ENCODE data around the gene ZNF892. TPM values are rescaled to one million over a fixed set of nuclear protein-coding genes. Genes with fewer than 3 reads are reported as not detected.

ZNF892 gene
- total and polyA plus RNA-seq, 9 of the 15 experiments (the other 6 are each of a cell fraction or from before 2014, with no cell fraction given), result 0.07 to 0.13 (median 0.09) TPM; not detected in 6

GRCh38 chr2:95231723-95232122 is 24.4 kb downstream of the ZNF892 start (continued):
- TF ChIP-seq, protein P1, sequence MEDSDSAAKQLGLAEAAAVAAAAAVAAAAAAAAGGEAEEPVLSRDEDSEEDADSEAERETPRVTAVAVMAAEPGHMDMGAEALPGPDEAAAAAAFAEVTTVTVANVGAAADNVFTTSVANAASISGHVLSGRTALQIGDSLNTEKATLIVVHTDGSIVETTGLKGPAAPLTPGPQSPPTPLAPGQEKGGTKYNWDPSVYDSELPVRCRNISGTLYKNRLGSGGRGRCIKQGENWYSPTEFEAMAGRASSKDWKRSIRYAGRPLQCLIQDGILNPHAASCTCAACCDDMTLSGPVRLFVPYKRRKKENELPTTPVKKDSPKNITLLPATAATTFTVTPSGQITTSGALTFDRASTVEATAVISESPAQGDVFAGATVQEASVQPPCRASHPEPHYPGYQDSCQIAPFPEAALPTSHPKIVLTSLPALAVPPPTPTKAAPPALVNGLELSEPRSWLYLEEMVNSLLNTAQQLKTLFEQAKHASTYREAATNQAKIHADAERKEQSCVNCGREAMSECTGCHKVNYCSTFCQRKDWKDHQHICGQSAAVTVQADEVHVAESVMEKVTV (CRISPR knock-in tag; IDR thresholded peaks at IDR 0.05), result 0 out of 2 replicates have a peak, but pooled peaks have one; percentile 37
- TF ChIP-seq ZNF24 (IDR thresholded peaks at IDR 0.05), result no peak
- no peak for TF ChIP-seq DPF2 (IDR thresholded peaks at IDR 0.05)
- no peak for TF ChIP-seq CEBPG (CRISPR knock-in tag; IDR thresholded peaks at IDR 0.05)
- TF ChIP-seq CEBPG (tag; conservative IDR thresholded peaks at IDR 0.05 in 1 of 2, IDR thresholded peaks at IDR 0.05 in 1 of 2), result 0 out of 4 replicates have a peak, but pooled peaks of 1 of the 2 experiments have one; percentile 36
- TF ChIP-seq COPS2 (conservative IDR thresholded peaks at IDR 0.05), result no peak
- no peak for TF ChIP-seq HOXB6 (CRISPR knock-in tag; IDR thresholded peaks at IDR 0.05; ENCODE audit: borderline replicate concordance)
- TF ChIP-seq JUND (IDR thresholded peaks at IDR 0.05; ENCODE audit: borderline replicate concordance, low read depth, low read length), result peak; percentile 53; the same call in 1 of the 2 replicates
- peak; percentile 36; the same call in 2 of the 3 replicates for TF ChIP-seq JUND (tag; IDR thresholded peaks at IDR 0.05; ENCODE audit: borderline replicate concordance, low read depth, low read length)
- TF ChIP-seq SMAD4 (CRISPR knock-in tag; conservative IDR thresholded peaks at IDR 0.05), result peak; percentile 71
- TF ChIP-seq SMC3 (conservative IDR thresholded peaks at IDR 0.05; ENCODE audit: insufficient read depth, low read depth, low read length), result peak; percentile 65
- TF ChIP-seq, protein P2, sequence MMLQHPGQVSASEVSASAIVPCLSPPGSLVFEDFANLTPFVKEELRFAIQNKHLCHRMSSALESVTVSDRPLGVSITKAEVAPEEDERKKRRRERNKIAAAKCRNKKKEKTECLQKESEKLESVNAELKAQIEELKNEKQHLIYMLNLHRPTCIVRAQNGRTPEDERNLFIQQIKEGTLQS (IDR thresholded peaks at IDR 0.05), result peak; percentile 91
- TF ChIP-seq, protein P2 (CRISPR knock-in tag; conservative IDR thresholded peaks at IDR 0.05), result no peak
- no peak for TF ChIP-seq ZNF408 (CRISPR knock-in tag; IDR thresholded peaks at IDR 0.05; ENCODE audit: low read depth)
- TF ChIP-seq SNRNP70 (optimal IDR thresholded peaks at IDR 0.05; ENCODE audit: low read depth, low read length), result no peak
- 0 out of 2 replicates have a peak, but pooled peaks have one; percentile 43 for TF ChIP-seq JUNB (CRISPR knock-in tag; conservative IDR thresholded peaks at IDR 0.05)
- TF ChIP-seq, protein P3, sequence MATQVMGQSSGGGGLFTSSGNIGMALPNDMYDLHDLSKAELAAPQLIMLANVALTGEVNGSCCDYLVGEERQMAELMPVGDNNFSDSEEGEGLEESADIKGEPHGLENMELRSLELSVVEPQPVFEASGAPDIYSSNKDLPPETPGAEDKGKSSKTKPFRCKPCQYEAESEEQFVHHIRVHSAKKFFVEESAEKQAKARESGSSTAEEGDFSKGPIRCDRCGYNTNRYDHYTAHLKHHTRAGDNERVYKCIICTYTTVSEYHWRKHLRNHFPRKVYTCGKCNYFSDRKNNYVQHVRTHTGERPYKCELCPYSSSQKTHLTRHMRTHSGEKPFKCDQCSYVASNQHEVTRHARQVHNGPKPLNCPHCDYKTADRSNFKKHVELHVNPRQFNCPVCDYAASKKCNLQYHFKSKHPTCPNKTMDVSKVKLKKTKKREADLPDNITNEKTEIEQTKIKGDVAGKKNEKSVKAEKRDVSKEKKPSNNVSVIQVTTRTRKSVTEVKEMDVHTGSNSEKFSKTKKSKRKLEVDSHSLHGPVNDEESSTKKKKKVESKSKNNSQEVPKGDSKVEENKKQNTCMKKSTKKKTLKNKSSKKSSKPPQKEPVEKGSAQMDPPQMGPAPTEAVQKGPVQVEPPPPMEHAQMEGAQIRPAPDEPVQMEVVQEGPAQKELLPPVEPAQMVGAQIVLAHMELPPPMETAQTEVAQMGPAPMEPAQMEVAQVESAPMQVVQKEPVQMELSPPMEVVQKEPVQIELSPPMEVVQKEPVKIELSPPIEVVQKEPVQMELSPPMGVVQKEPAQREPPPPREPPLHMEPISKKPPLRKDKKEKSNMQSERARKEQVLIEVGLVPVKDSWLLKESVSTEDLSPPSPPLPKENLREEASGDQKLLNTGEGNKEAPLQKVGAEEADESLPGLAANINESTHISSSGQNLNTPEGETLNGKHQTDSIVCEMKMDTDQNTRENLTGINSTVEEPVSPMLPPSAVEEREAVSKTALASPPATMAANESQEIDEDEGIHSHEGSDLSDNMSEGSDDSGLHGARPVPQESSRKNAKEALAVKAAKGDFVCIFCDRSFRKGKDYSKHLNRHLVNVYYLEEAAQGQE (IDR thresholded peaks at IDR 0.05; ENCODE audit: borderline replicate concordance), result peak; percentile 51; the same call in 1 of the 2 replicates
- TF ChIP-seq, protein P3 (CRISPR knock-in tag; IDR thresholded peaks at IDR 0.05; ENCODE audit: low read depth), result no peak
- TF ChIP-seq RCOR1 (IDR thresholded peaks at IDR 0.05; ENCODE audit: borderline replicate concordance in 1 of 2, low read depth in 2 of 2, low read length in 2 of 2), result 0 out of 4 replicates have a peak, but pooled peaks of 1 of the 2 experiments have one; percentile 10
- TF ChIP-seq ARID1B (IDR thresholded peaks at IDR 0.05), result 0 out of 2 replicates have a peak, but pooled peaks have one; percentile 11

Measured in K562 (cell line).